DOHH2 (cell line): Measurements from ENCODE around the gene CCNB1IP1.

Source experiments
- CTCF ChIP-seq: fragments of 200-600 bp; sonication (generic); IDR thresholded peaks from one replicate; pipeline ENCODE4 v1.5.1; 2014; ENCODE audit warnings: antibody characterized with exemption, mild to moderate bottlenecking, low read depth, low read length; ENCODE audit not compliant: poor library complexity, severe bottlenecking
- EZH2phosphoT487 ChIP-seq: fragments of 200-600 bp; sonication (generic); IDR thresholded peaks from 2 replicates; pipeline ENCODE4 v1.6.1; 2017; ENCODE audit warnings: borderline replicate concordance, mild to moderate bottlenecking, antibody characterized with exemption, low read length, moderate library complexity, mixed read lengths

- TF ChIP-seq CTCF (no peak), EZH2phosphoT487 (no peak)
Observed at GRCh38 chr14:20346713-20347112, 13.6 kb upstream of the CCNB1IP1 start.
